GM10847 (cell line): ENCODE results near the gene SGCE.

Experiments used
- POLR2A ChIP-seq: IDR thresholded peaks from 2 replicates; pipeline ENCODE4 v1.6.1; 2011; ENCODE audit not compliant: insufficient read length; ENCODE audit errors: extremely low read depth

SGCE gene

GRCh38 chr7:94647295-94647694 lies 8.6 kb downstream of the SGCE start:
- TF ChIP-seq POLR2A, result no peak

- TF ChIP-seq POLR2A, result no peak
Observed at GRCh38 chr7:94643771-94644545, 12.0 kb downstream of the SGCE start.

GRCh38 chr7:94642838-94643653 lies 12.9 kb downstream of the SGCE start:
- TF ChIP-seq POLR2A, result no peak

GRCh38 chr7:94639384-94639783 lies 16.5 kb downstream of the SGCE start:
- TF ChIP-seq POLR2A, result no peak

GRCh38 chr7:94635687-94636086 lies 20.2 kb downstream of the SGCE start:
- TF ChIP-seq POLR2A, result no peak

GRCh38 chr7:94634502-94634901 lies 21.4 kb downstream of the SGCE start:
- no peak for TF ChIP-seq POLR2A

GRCh38 chr7:94633687-94634086 lies 22.2 kb downstream of the SGCE start:
- no peak for TF ChIP-seq POLR2A

- no peak for TF ChIP-seq POLR2A
Observed at GRCh38 chr7:94633014-94633341, 23.0 kb downstream of the SGCE start.

- TF ChIP-seq POLR2A, result no peak
Observed at GRCh38 chr7:94632338-94633013, 23.5 kb downstream of the SGCE start.

GRCh38 chr7:94630855-94631254 lies 25.1 kb downstream of the SGCE start:
- no peak for TF ChIP-seq POLR2A

- no peak for TF ChIP-seq POLR2A
Observed at GRCh38 chr7:94623820-94624219, 32.1 kb downstream of the SGCE start.

GRCh38 chr7:94621120-94621519 lies 34.8 kb downstream of the SGCE start:
- no peak for TF ChIP-seq POLR2A

GRCh38 chr7:94620703-94621118 lies 35.2 kb downstream of the SGCE start:
- TF ChIP-seq POLR2A, result no peak

GRCh38 chr7:94618126-94618525 lies 37.8 kb downstream of the SGCE start:
- TF ChIP-seq POLR2A, result no peak

GRCh38 chr7:94616855-94617254 lies 39.1 kb downstream of the SGCE start:
- no peak for TF ChIP-seq POLR2A

GRCh38 chr7:94615666-94616065 lies 40.3 kb downstream of the SGCE start:
- TF ChIP-seq POLR2A, result no peak
